Caco-2 (cell line): ENCODE measurements around the gene NR6A1. TPM values are rescaled to one million over a fixed set of nuclear protein-coding genes. Genes with fewer than 3 reads are reported as not detected.

Experiments
- BruUV-seq: library from RNA; stranded (reverse); fragments of 400-500 nt; replicated peaks from 2 replicates; lab custom pipeline; 2021; lab: Mats Ljungman, UMichigan
- CTCF ChIA-PET: fragments of 300-600 bp; sonication (Branson Sonifier 250); formaldehyde crosslinking; loops from one replicate; lab custom pipeline; 2022; ENCODE audit warnings: antibody characterized with exemption; lab: Charles Lee
- POLR2A ChIA-PET: fragments of 300-600 bp; sonication (Branson Sonifier 250); formaldehyde crosslinking; loops from one replicate; lab custom pipeline; 2022; ENCODE audit warnings: antibody characterized with exemption; lab: Charles Lee
- DNase-seq, 2 experiments: peaks; one replicate each; pipeline versions ENCODE4 v3.0.0 to v3.0.0-alpha.2; 2020 to 2022
- H3K27me3 ChIP-seq: replicated peaks from 2 replicates; pipeline ENCODE4 v1.6.0; 2011; ENCODE audit warnings: low read length; ENCODE audit not compliant: control insufficient read depth, insufficient read depth
- H3K36me3 ChIP-seq: 2 replicates; pipeline ENCODE4 v1.5.1; 2011; ENCODE audit warnings: low read length; ENCODE audit not compliant: control insufficient read depth, insufficient read depth
- H3K4me1 ChIP-seq: fragments of 250-450 bp; sonication (Bioruptor Pico); 2 replicates; pipeline ENCODE4 v1.5.1; 2020; ENCODE audit warnings: mild to moderate bottlenecking
- H3K4me3 ChIP-seq: 2 replicates; pipeline ENCODE4 v1.5.1; 2011; ENCODE audit warnings: low read depth, mild to moderate bottlenecking, control low read depth, low read length
- H3K9me3 ChIP-seq: fragments of 250-450 bp; sonication (Bioruptor Pico); 2 replicates; pipeline ENCODE4 v1.5.1; 2020; ENCODE audit warnings: mild to moderate bottlenecking, moderate library complexity
- H3K27ac Mint-ChIP-seq: one replicate; pipeline ENCODE4 v1.8.0; 2022; ENCODE audit warnings: mixed read lengths; ENCODE audit not compliant: unreplicated experiment
- H3K27me3 Mint-ChIP-seq: one replicate; pipeline ENCODE4 v1.8.0; 2022; ENCODE audit warnings: mixed read lengths; ENCODE audit not compliant: insufficient read depth, unreplicated experiment
- H3K36me3 Mint-ChIP-seq: one replicate; pipeline ENCODE4 v1.8.0; 2022; ENCODE audit warnings: mild to moderate bottlenecking, mixed read lengths; ENCODE audit not compliant: insufficient read depth, unreplicated experiment
- H3K4me1 Mint-ChIP-seq: one replicate; pipeline ENCODE4 v1.8.0; 2022; ENCODE audit warnings: low read depth, mixed read lengths; ENCODE audit not compliant: unreplicated experiment
- H3K4me3 Mint-ChIP-seq: one replicate; pipeline ENCODE4 v1.8.0; 2022; ENCODE audit warnings: mild to moderate bottlenecking, moderate library complexity, mixed read lengths; ENCODE audit not compliant: unreplicated experiment
- H3K9me3 Mint-ChIP-seq: one replicate; pipeline ENCODE4 v1.8.0; 2022; ENCODE audit warnings: mixed read lengths; ENCODE audit not compliant: unreplicated experiment
- intact Hi-C: fragments of 100-400 bp; cut with micrococcal nuclease; formaldehyde crosslinking; loops from one replicate; pipeline ENCODE4 v1.10.0; 2022; ENCODE audit not compliant: unreplicated experiment
- total RNA-seq: library from RNA; stranded (reverse); gene quantifications from 2 replicates; pipeline ENCODE4 v1.2.3, GENCODE V29; 2022
- TF ChIP-seq, protein P1 (sequence below), 2 experiments: fragments of 200-600 bp in 1 of 2; IDR thresholded peaks; 1 replicate in 1 of 2; 2 replicates in 1 of 2; pipeline versions ENCODE4 v1.5.1 to v1.8.0; 2011 to 2022; ENCODE audit warnings: antibody characterized with exemption in 1 of 2, control low read depth in 1 of 2, inconsistent platforms in 1 of 2, low read depth in 1 of 2, low read length in 1 of 2, mild to moderate bottlenecking in 1 of 2, moderate library complexity in 1 of 2; ENCODE audit not compliant: insufficient read depth in 1 of 2, severe bottlenecking in 1 of 2, unreplicated experiment in 1 of 2

The NR6A1 gene
- total RNA-seq, 1 experiment from 2014 or later: 33.6 TPM

- H3K4me3 Mint-ChIP-seq: no peak overlapping the region
- POLR2A ChIA-PET: no interaction called here
- Histone ChIP-seq H3K36me3 (no peaks in the 10 kb centered on the region), H3K4me3 (no peak overlapping the region), H3K27me3 (no peaks in the 10 kb centered on the region), H3K4me1 (peaks cover 9% of the 10 kb centered on the region; the same call in 1 of the 2 replicates), H3K9me3 (no peaks in the 10 kb centered on the region)
- H3K27me3 Mint-ChIP-seq: no peaks in the 10 kb centered on the region
- intact Hi-C loops: loop anchor here (5.0 kb wide), 2 partner anchors 107 to 202 kb away; no protein-coding TSS in a partner anchor
- no peak overlapping the region for H3K27ac Mint-ChIP-seq
- no peaks in the 10 kb centered on the region for H3K9me3 Mint-ChIP-seq
- CTCF ChIA-PET: no interaction called here
- H3K36me3 Mint-ChIP-seq: peaks cover 5% of the 10 kb centered on the region
- no peaks in the 10 kb centered on the region for H3K4me1 Mint-ChIP-seq
- DNase-seq: no peak
- no TSS peak for BruUV-seq
- TF ChIP-seq, protein P1, sequence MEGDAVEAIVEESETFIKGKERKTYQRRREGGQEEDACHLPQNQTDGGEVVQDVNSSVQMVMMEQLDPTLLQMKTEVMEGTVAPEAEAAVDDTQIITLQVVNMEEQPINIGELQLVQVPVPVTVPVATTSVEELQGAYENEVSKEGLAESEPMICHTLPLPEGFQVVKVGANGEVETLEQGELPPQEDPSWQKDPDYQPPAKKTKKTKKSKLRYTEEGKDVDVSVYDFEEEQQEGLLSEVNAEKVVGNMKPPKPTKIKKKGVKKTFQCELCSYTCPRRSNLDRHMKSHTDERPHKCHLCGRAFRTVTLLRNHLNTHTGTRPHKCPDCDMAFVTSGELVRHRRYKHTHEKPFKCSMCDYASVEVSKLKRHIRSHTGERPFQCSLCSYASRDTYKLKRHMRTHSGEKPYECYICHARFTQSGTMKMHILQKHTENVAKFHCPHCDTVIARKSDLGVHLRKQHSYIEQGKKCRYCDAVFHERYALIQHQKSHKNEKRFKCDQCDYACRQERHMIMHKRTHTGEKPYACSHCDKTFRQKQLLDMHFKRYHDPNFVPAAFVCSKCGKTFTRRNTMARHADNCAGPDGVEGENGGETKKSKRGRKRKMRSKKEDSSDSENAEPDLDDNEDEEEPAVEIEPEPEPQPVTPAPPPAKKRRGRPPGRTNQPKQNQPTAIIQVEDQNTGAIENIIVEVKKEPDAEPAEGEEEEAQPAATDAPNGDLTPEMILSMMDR (IDR thresholded peaks at IDR 0.05; ENCODE audit: insufficient read depth in 1 of 2, low read depth in 1 of 2, low read length in 1 of 2, severe bottlenecking in 1 of 2, unreplicated experiment in 1 of 2): no peak
These were observed 221.0 kb downstream of the NR6A1 start for GRCh38 chr9:124550072-124550471.

DNA sequence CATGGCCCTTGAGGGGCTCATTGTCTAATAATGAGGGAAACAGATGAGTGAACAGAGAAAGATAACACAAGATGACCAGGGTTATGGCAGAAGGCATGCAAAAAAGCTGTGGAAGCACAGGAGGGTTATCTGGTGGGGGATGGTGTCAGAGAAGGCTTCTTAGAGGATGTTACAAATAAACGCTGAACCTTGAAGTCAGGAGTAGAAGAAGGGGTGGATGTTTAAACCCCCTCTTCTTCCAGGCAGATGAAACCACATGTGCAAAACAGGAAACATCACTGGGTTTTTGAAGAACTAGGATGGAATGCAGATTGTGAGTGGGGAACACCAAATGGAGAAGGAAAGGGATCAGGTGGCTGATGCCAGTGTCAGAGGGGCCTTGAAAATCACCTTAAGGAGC lies 222.1 kb downstream of the NR6A1 start:
- no TSS peak for BruUV-seq
- CTCF ChIA-PET: no interaction called here

DNA sequence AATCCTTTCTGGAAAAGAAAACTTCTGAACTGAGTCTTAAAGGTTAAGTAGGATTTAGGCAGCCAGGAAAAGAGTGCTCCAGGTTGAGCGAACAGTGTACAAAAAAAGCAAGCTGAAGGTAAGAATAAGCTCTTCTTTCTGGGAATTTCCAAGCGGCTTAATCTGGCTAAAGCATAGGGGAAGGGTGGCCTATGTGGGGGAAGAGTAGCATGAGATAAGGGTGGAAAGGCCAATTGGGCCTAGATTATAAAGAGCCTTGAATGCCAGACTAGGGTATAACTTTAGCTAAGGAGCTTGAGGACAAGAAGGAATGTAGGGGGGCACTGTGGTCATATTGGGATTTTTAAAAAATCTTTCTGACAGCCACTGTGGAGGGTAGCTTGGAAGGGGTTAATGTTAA lies 226.6 kb downstream of the NR6A1 start:
- no peak overlapping the region for H3K4me3 Mint-ChIP-seq
- H3K9me3 ChIP-seq: no peaks in the 10 kb centered on the region
- no peak overlapping the region for H3K27ac Mint-ChIP-seq
- DNase-seq: no peak
- H3K36me3 ChIP-seq: no peaks in the 10 kb centered on the region
- intact Hi-C loops: no loop called here
- no peaks in the 10 kb centered on the region for H3K4me1 Mint-ChIP-seq
- H3K4me1 ChIP-seq: 0 out of 2 replicates have a peak, but pooled peaks cover 3% of the 10 kb centered on the region
- POLR2A ChIA-PET: no interaction called here
- H3K27me3 Mint-ChIP-seq: no peaks in the 10 kb centered on the region
- H3K4me3 ChIP-seq: no peak overlapping the region
- no peaks in the 10 kb centered on the region for H3K27me3 ChIP-seq
- no peaks in the 10 kb centered on the region for H3K9me3 Mint-ChIP-seq
- CTCF ChIA-PET: interaction anchor here (0.6 kb wide), 1 partner anchor 8 kb away, joined by 4 read pairs; no protein-coding TSS in a partner anchor
- peaks cover 5% of the 10 kb centered on the region for H3K36me3 Mint-ChIP-seq
- TF ChIP-seq, protein P1 (IDR thresholded peaks at IDR 0.05; ENCODE audit: insufficient read depth in 1 of 2, low read depth in 1 of 2, low read length in 1 of 2, severe bottlenecking in 1 of 2, unreplicated experiment in 1 of 2): no peak
- no TSS peak for BruUV-seq

More for the DNA sequence above, 222.1 kb downstream of the NR6A1 start:
- Mint-ChIP-seq H3K4me1 (no peaks in the 10 kb centered on the region), H3K27ac (no peak overlapping the region), H3K4me3 (no peak overlapping the region), H3K27me3 (no peaks in the 10 kb centered on the region), H3K36me3 (peaks cover 5% of the 10 kb centered on the region), H3K9me3 (no peaks in the 10 kb centered on the region)
- no peaks in the 10 kb centered on the region for H3K27me3 ChIP-seq
- H3K4me1 ChIP-seq: peaks cover 9% of the 10 kb centered on the region; the same call in 1 of the 2 replicates
- no peak overlapping the region for H3K4me3 ChIP-seq
- intact Hi-C loops: no loop called here
- no peaks in the 10 kb centered on the region for H3K9me3 ChIP-seq
- no peaks in the 10 kb centered on the region for H3K36me3 ChIP-seq
- TF ChIP-seq, protein P1 (IDR thresholded peaks at IDR 0.05; ENCODE audit: insufficient read depth in 1 of 2, low read depth in 1 of 2, low read length in 1 of 2, severe bottlenecking in 1 of 2, unreplicated experiment in 1 of 2): no peak
- no peak for DNase-seq
- POLR2A ChIA-PET: no interaction called here
